HepG2 (cell line): ENCODE data around the gene EFEMP2. TPM values are rescaled to one million over a fixed set of nuclear protein-coding genes. Genes with fewer than 3 reads are reported as not detected.

ENCODE experiments used
- ATAC-seq: fragments of 200-7000 bp; cut with Tn5 transposase; 3 replicates; pipeline ENCODE4 v1.9.1; 2020; ENCODE audit warnings: mild to moderate bottlenecking, moderate library complexity
- BruUV-seq: library from RNA; stranded (reverse); fragments of 400-500 nt; replicated peaks from 2 replicates; lab custom pipeline; 2021; lab: Mats Ljungman, UMichigan
- CTCF ChIA-PET: fragments of 300-600 bp; formaldehyde crosslinking; extraction: SDS; loops from one replicate; lab custom pipeline; 2021; ENCODE audit warnings: low total read pairs, inconsistent platforms, low intra/inter-chr PET ratio; lab: Yijun Ruan, JAX
- POLR2A ChIA-PET: fragments of 350-600 bp; sonication (Branson Sonifier 250); formaldehyde crosslinking; loops from one replicate; lab custom pipeline; 2020; ENCODE audit warnings: antibody characterized with exemption, inconsistent platforms; lab: Yijun Ruan, JAX
- DNase-seq: peaks from one replicate; pipeline ENCODE4 v3.0.0-alpha.2; 2015; ENCODE audit warnings: low spot score
- FAIRE-seq: peaks from 3 replicates; lab custom pipeline; 2011; peaks lifted over from hg19 to GRCh38; lab: Jason Lieb, UNC
- H2AFZ ChIP-seq: one replicate; pipeline ENCODE4 v1.6.1; 2011; ENCODE audit warnings: low read length, inconsistent platforms
- H3K27ac ChIP-seq: fragments of 300-600 bp; 3 replicates; pipeline ENCODE4 v1.8.0; 2011; ENCODE audit warnings: mixed run types, mild to moderate bottlenecking, mixed read lengths, low read length, inconsistent platforms; ENCODE audit not compliant: insufficient read depth; ENCODE audit errors: extremely low read length
- H3K27me3 ChIP-seq, 2 experiments: fragments of 200-600 bp in 1 of 2; 2 replicates in 1 of 2; 3 replicates in 1 of 2; pipeline versions ENCODE4 v1.6.0 to v1.8.0; 2011; ENCODE audit warnings: low read length in 2 of 2, mild to moderate bottlenecking in 2 of 2, moderate library complexity in 2 of 2, inconsistent platforms in 1 of 2; ENCODE audit not compliant: insufficient read depth in 2 of 2, control insufficient read depth in 1 of 2
- H3K36me3 ChIP-seq, 2 experiments: fragments of 200-600 bp in 1 of 2; replicated peaks in 1 of 2; 2 replicates in 1 of 2; 3 replicates in 1 of 2; pipeline versions ENCODE4 v1.5.1 to v1.8.0; 2011; ENCODE audit warnings: low read length in 2 of 2, inconsistent platforms in 1 of 2; ENCODE audit not compliant: insufficient read depth in 2 of 2, control insufficient read depth in 1 of 2
- H3K4me1 ChIP-seq: 2 replicates; pipeline ENCODE4 v1.5.1; 2012; ENCODE audit warnings: low read length, inconsistent platforms; ENCODE audit not compliant: insufficient read depth
- H3K4me2 ChIP-seq: 2 replicates; pipeline ENCODE4 v1.6.0; 2011; ENCODE audit warnings: low read depth, low read length, inconsistent platforms
- H3K4me3 ChIP-seq, 3 experiments: fragments of 200-600 bp in 1 of 3; sonication (generic), shearing (Covaris generic) in 1 of 3; replicated peaks in 1 of 3; 2 replicates each; pipeline ENCODE4 v1.5.1; 2011 to 2016; ENCODE audit warnings: low read length in 3 of 3, inconsistent platforms in 2 of 3, low read depth in 2 of 3, mild to moderate bottlenecking in 2 of 3, control low read depth in 1 of 3, mixed read lengths in 1 of 3; ENCODE audit not compliant: insufficient read depth in 1 of 3
- H3K79me2 ChIP-seq: one replicate; pipeline ENCODE4 v1.6.1; 2011; ENCODE audit warnings: low read length, inconsistent platforms; ENCODE audit not compliant: insufficient read depth
- H3K9ac ChIP-seq: 2 replicates; pipeline ENCODE4 v1.6.0; 2011; ENCODE audit warnings: mild to moderate bottlenecking, low read depth, low read length, inconsistent platforms; ENCODE audit not compliant: insufficient read depth
- H3K9me3 ChIP-seq: 2 replicates; pipeline ENCODE4 v1.5.1; 2012; ENCODE audit warnings: mild to moderate bottlenecking, low read length
- H4K20me1 ChIP-seq: 2 replicates; pipeline ENCODE4 v1.6.0; 2011; ENCODE audit warnings: inconsistent platforms, mild to moderate bottlenecking, low read length, moderate library complexity; ENCODE audit not compliant: insufficient read depth
- AGO2 ChIP-seq: fragments of 200-400 bp; formaldehyde crosslinking; optimal IDR thresholded peaks from 2 replicates; pipeline ENCODE3; 2017; ENCODE audit warnings: mild to moderate bottlenecking, low read depth, low read length, moderate library complexity
- CENPX ChIP-seq: sonication (generic); formaldehyde crosslinking; IDR thresholded peaks from 2 replicates; pipeline ENCODE4 v1.9.0; 2021; ENCODE audit warnings: mild to moderate bottlenecking, missing genetic modification reagents, moderate library complexity
- E2F2 ChIP-seq: sonication (generic); formaldehyde crosslinking; IDR thresholded peaks from 2 replicates; pipeline ENCODE4 v1.4.0; 2020; ENCODE audit warnings: missing genetic modification reagents, borderline replicate concordance
- NFKBIZ ChIP-seq: IDR thresholded peaks from 2 replicates; pipeline ENCODE4 v1.6.1; 2018; ENCODE audit warnings: missing genetic modification reagents, missing compliant biosample characterization
- SNAI1 ChIP-seq: sonication (generic); formaldehyde crosslinking; IDR thresholded peaks from 2 replicates; pipeline ENCODE4 v1.5.0; 2020; ENCODE audit warnings: mild to moderate bottlenecking, missing genetic modification reagents, borderline replicate concordance
- TCF7L2 ChIP-seq: IDR thresholded peaks from 2 replicates; pipeline ENCODE4 v1.6.1; 2011; ENCODE audit warnings: mild to moderate bottlenecking, low read depth, low read length, moderate library complexity
- ZNF337 ChIP-seq: sonication (generic); formaldehyde crosslinking; IDR thresholded peaks from 2 replicates; pipeline ENCODE4 v1.5.1; 2020; ENCODE audit warnings: missing genetic modification reagents, low read depth, mild to moderate bottlenecking, borderline replicate concordance
- ZNF567 ChIP-seq: sonication (generic); formaldehyde crosslinking; IDR thresholded peaks from 2 replicates; pipeline ENCODE4 v1.8.1; 2023; ENCODE audit warnings: mild to moderate bottlenecking, missing genetic modification reagents, borderline replicate concordance
- ZNF761 ChIP-seq: sonication (generic); formaldehyde crosslinking; conservative IDR thresholded peaks from 2 replicates; pipeline ENCODE4 v1.4.0; 2020; ENCODE audit warnings: mild to moderate bottlenecking, missing genetic modification reagents
- WGBS: methylation state at CpG from one replicate; pipeline ENCODE4 v1.1.6; 2017; ENCODE audit warnings: low lambda C conversion rate; 5-methylcytosine and 5-hydroxymethylcytosine counted together
- in situ Hi-C: cut with HindIII; loops from 2 replicates; pipeline ENCODE4 v1.10.0; 2017; ENCODE audit warnings: low pct_unique_long_range_greater_than_20kb; ENCODE audit not compliant: extremely low pct_ligation_motif_present
- intact Hi-C: fragments of 100-400 bp; cut with micrococcal nuclease; formaldehyde crosslinking; loops from one replicate; pipeline ENCODE4 v1.10.0; 2022; ENCODE audit not compliant: unreplicated experiment
- polyA plus RNA-seq, 8 experiments: library from polyadenylated mRNA; depleted of rRNA in 3 of 8; stranded (reverse) in 7 of 8; unstranded in 1 of 8; fragments of >200 nt; fragmentation: Illumina TruSeq in 4 of 8; extraction: Trizol in 4 of 8; gene quantifications; 2 replicates each; pipeline versions ENCODE4 v1.2.1 to v1.2.3, GENCODE V29; 2011 to 2016; ENCODE audit warnings: low read depth in 4 of 8, missing spikeins in 1 of 8, mixed read lengths in 1 of 8; ENCODE audit not compliant: insufficient read depth in 1 of 8
- total RNA-seq, 5 experiments: library from RNA; depleted of rRNA; stranded (reverse); fragments of >200 nt; fragmentation: Illumina TruSeq; extraction: Trizol; gene quantifications; 2 replicates each; pipeline ENCODE4 v1.2.3, GENCODE V29; 2016; ENCODE audit warnings: low read depth in 1 of 5
- TF ChIP-seq, protein P1 (sequence below): sonication (generic); formaldehyde crosslinking; IDR thresholded peaks from 2 replicates; pipeline ENCODE4 v1.5.0; 2020; ENCODE audit warnings: mild to moderate bottlenecking, missing genetic modification reagents

EFEMP2 gene
- total and polyA plus RNA-seq, 2 of the 13 experiments (the other 11 are each of a cell fraction or from before 2014, with no cell fraction given) = 7.4 to 29.7 TPM

GRCh38 chr11:65903715-65904114 is 31.1 kb upstream of the EFEMP2 start:
- Histone ChIP-seq H3K4me3 (no peak overlapping the region), H3K27ac (no peak overlapping the region), H3K9ac (no peak overlapping the region), H2AFZ (no peak overlapping the region), H3K36me3 (no peaks in the 10 kb centered on the region), H3K27me3 (peaks cover 0 to 1% of the 10 kb centered on the region in 2 experiments; a peak in 1 of 5 replicates), H3K4me1 (peaks cover 42% of the 10 kb centered on the region)
- ATAC-seq = no peak
- TF ChIP-seq SNAI1 (CRISPR knock-in tag) (no peak), ZNF761 (CRISPR knock-in tag) (no peak), TCF7L2 (no peak), ZNF337 (no peak), ZNF567 (no peak), AGO2 (no peak), E2F2 (CRISPR knock-in tag) (no peak), NFKBIZ (no peak), CENPX (CRISPR knock-in tag) (no peak)
- TF ChIP-seq, protein P1, sequence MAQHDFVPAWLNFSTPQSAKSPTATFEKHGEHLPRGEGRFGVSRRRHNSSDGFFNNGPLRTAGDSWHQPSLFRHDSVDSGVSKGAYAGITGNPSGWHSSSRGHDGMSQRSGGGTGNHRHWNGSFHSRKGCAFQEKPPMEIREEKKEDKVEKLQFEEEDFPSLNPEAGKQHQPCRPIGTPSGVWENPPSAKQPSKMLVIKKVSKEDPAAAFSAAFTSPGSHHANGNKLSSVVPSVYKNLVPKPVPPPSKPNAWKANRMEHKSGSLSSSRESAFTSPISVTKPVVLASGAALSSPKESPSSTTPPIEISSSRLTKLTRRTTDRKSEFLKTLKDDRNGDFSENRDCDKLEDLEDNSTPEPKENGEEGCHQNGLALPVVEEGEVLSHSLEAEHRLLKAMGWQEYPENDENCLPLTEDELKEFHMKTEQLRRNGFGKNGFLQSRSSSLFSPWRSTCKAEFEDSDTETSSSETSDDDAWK (CRISPR knock-in tag) = no peak
- TF ChIP-seq, all 625 proteins: peak for 0
- Histone ChIP-seq H4K20me1 (no peaks in the 10 kb centered on the region), H3K79me2 (peaks cover 3% of the 10 kb centered on the region), H3K4me2 (peak overlapping the region; percentile 65; the same call in 1 of the 2 replicates), H3K9me3 (no peaks in the 10 kb centered on the region)
- CTCF ChIA-PET = interaction anchor here (1.1 kb wide), 1 partner anchor 85 kb away, joined by 3 read pairs; no protein-coding TSS in a partner anchor
- no peak for FAIRE-seq
- DNase-seq = no peak
- intact Hi-C loops (no loop called here), in situ Hi-C loops (no loop called here)
- POLR2A ChIA-PET = interaction anchor here (1.3 to 6.2 kb wide), 2 partner anchors 11 to 13 kb away, joined by 12 to 95 read pairs; partner anchors contain the start of genes CCDC85B and FIBP
- WGBS = 50% methylated on average over 8 of the region's 8 CpGs
- BruUV-seq = no TSS peak
